HS-27A (cell line): ENCODE results near the gene CCDC86.

ENCODE experiments used
- DNase-seq: peaks from one replicate; pipeline ENCODE4 v3.0.0-alpha.2; 2012; ENCODE audit warnings: low read depth, missing footprints

Gene CCDC86

GRCh38 chr11:60852982-60853950 is 11.4 kb downstream of the CCDC86 start:
- no peak for DNase-seq

GRCh38 chr11:60854140-60854846 is 12.4 kb downstream of the CCDC86 start:
- no peak for DNase-seq

GRCh38 chr11:60854847-60855725 is 13.2 kb downstream of the CCDC86 start:
- no peak for DNase-seq

GRCh38 chr11:60855726-60856633 is 14.1 kb downstream of the CCDC86 start, which contains the start of gene PTGDR2:
PTGDR2 (minus strand) TSS chr11:60855950; CDS start chr11:60853722, 2,228 bp downstream.
- no peak for DNase-seq

- DNase-seq: no peak
Observed at GRCh38 chr11:60857378-60858232, 15.7 kb downstream of the CCDC86 start.

GRCh38 chr11:60858236-60858635 is 16.3 kb downstream of the CCDC86 start:
- DNase-seq: no peak

- no peak for DNase-seq
Observed at GRCh38 chr11:60858731-60859464, 17.0 kb downstream of the CCDC86 start.

- no peak for DNase-seq
Observed at GRCh38 chr11:60859616-60860250, 17.8 kb downstream of the CCDC86 start.

GRCh38 chr11:60860943-60861342 is 19.0 kb downstream of the CCDC86 start:
- DNase-seq: no peak

- no peak for DNase-seq
Observed at GRCh38 chr11:60862171-60862570, 20.3 kb downstream of the CCDC86 start.

- DNase-seq: no peak
Observed at GRCh38 chr11:60863550-60864521, 21.9 kb downstream of the CCDC86 start.

GRCh38 chr11:60864856-60865513 is 23.1 kb downstream of the CCDC86 start:
- DNase-seq: no peak

GRCh38 chr11:60866911-60867870 is 25.3 kb downstream of the CCDC86 start, which contains the start of gene ZP1:
ZP1 (plus strand) TSS chr11:60867542; CDS start chr11:60867562, 20 bp downstream.
- DNase-seq: no peak

GRCh38 chr11:60867871-60868681 is 26.2 kb downstream of the CCDC86 start:
- no peak for DNase-seq
